Stomach smooth muscle (tissue), 2 donors: ENCODE measurements around the gene PREP.

Experiments
- H3K27ac ChIP-seq: one replicate; pipeline ENCODE4 v1.7.0; 2013; ENCODE audit warnings: mild to moderate bottlenecking, low read length, inconsistent platforms
- H3K27me3 ChIP-seq, 2 donors: one replicate each; pipeline ENCODE4 v1.7.0; 2013; ENCODE audit warnings: low read length in 2 of 2; ENCODE audit not compliant: insufficient read depth in 2 of 2, control insufficient read depth in 1 of 2
- H3K36me3 ChIP-seq, 2 donors: one replicate each; pipeline ENCODE4 v1.7.0; 2013; ENCODE audit warnings: low read length in 2 of 2; ENCODE audit not compliant: control insufficient read depth in 2 of 2, insufficient read depth in 2 of 2
- H3K4me1 ChIP-seq: one replicate; pipeline ENCODE4 v1.7.0; 2013; ENCODE audit warnings: low read length; ENCODE audit not compliant: control insufficient read depth, insufficient read depth
- H3K4me3 ChIP-seq, 2 donors: one replicate each; pipeline ENCODE4 v1.7.0; 2013; ENCODE audit warnings: low read length in 2 of 2
- H3K9ac ChIP-seq, 2 donors: one replicate each; pipeline ENCODE4 v1.7.0; 2013; ENCODE audit warnings: low read length in 2 of 2, mild to moderate bottlenecking in 1 of 2
- H3K9me3 ChIP-seq, 2 donors: one replicate each; pipeline ENCODE4 v1.7.0; 2013; ENCODE audit warnings: low read length in 2 of 2; ENCODE audit not compliant: control insufficient read depth in 2 of 2
- donor health status: healthy.
- donor health status: Pancreatic carcinoma.

PREP gene

DNA sequence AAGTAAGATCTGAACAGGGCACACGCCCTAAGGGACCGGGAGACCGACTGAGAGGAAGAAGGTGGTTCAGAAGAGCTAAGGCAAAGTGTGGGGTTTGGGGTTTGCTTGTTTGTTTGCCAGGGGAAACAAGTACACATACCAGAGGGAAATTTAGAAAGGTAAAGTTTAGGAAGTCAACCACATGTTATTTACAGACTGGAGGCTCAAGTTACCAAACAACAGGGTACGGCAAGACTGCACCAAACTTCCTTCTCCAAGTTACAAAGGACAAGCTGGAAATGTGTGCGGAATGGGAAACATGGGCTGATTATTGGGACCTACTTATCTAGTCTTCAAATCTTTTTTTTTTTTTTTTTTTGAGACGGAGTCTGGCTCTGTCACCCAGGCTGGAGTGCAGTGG, 11.2 kb downstream of the PREP start:
- Histone ChIP-seq H3K9ac (no peak overlapping the region), H3K4me1 (no peaks in the 10 kb centered on the region), H3K27me3 (no peaks in the 10 kb centered on the region), H3K27ac (no peak overlapping the region), H3K4me3 (no peak overlapping the region), H3K9me3 (no peaks in the 10 kb centered on the region), H3K36me3 (peaks cover 9 to 11% of the 10 kb centered on the region in 2 donors)

DNA sequence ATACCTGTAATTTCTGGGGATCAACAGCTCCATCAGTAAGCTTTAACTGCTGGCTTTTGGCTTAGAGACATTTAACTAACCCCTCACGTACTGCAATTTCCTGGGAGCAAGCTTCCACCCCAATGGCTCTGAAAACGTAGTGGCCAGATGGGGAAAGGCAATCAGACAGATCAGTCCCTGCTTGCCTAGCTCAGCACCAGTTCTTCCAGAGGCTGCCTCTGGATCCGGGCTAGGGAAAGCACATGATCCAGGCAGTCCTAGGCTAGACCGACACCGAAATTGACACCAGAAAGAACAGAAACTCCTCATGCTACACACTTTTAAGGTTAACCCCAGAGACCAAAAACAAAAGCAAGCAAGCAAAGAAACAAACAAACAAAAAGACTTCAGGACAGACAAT, 13.3 kb downstream of the PREP start:
- H3K27me3 ChIP-seq, result no peaks in the 10 kb centered on the region
- H3K36me3 ChIP-seq, result no peaks in the 10 kb centered on the region
- H3K27ac ChIP-seq, result no peak overlapping the region
- no peak overlapping the region for H3K9ac ChIP-seq
- no peaks in the 10 kb centered on the region for H3K9me3 ChIP-seq
- no peak overlapping the region for H3K4me3 ChIP-seq
- H3K4me1 ChIP-seq, result no peaks in the 10 kb centered on the region

DNA sequence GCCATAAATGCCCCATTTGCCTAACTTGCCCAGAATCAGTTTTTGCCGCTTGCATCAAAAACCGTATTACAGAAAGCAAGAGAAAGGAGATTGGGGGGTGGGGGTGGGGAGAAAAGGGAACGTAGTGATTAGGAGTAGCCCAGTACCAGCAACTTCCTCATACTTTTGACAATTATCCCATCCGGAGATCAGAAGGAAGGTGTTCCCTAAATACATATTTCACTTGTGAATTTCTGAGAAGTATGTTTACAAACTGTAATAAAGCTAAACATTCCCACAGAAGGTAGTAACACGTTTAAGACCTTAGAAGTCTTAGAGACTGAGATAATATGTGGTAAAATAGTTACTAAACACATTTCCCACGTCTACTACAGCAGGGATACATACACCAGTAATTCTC, 14.5 kb downstream of the PREP start:
- no peaks in the 10 kb centered on the region for H3K4me1 ChIP-seq
- H3K9ac ChIP-seq, result no peak overlapping the region
- H3K27me3 ChIP-seq, result no peaks in the 10 kb centered on the region
- H3K9me3 ChIP-seq, result no peaks in the 10 kb centered on the region
- H3K27ac ChIP-seq, result no peak overlapping the region
- H3K36me3 ChIP-seq, result peaks cover 0 to 2% of the 10 kb centered on the region in 2 donors
- H3K4me3 ChIP-seq, result no peak overlapping the region

DNA sequence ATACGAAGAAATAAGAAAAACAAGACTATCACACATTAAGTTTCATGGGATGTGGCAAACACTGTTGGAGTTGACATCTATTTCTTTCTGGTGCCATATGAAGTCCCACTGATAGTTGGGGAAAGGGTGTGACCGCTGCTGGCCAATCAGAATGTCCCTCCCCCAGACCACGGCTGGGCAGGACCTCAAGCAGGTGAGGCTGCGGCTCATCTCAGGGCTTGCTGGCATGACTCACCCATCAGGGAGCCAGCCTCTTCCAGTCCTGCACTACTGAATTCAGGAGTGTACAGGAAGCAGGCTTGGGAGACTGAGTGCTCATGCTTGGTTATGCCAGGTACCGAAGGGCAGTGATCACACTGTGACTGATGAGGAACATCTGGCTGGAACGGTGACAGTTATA, 18.9 kb downstream of the PREP start:
- Histone ChIP-seq H3K36me3 (peaks cover 0 to 2% of the 10 kb centered on the region in 2 donors), H3K4me3 (no peak overlapping the region), H3K27ac (no peak overlapping the region), H3K4me1 (peaks cover 4% of the 10 kb centered on the region), H3K9me3 (no peaks in the 10 kb centered on the region), H3K27me3 (no peaks in the 10 kb centered on the region), H3K9ac (no peak overlapping the region)

DNA sequence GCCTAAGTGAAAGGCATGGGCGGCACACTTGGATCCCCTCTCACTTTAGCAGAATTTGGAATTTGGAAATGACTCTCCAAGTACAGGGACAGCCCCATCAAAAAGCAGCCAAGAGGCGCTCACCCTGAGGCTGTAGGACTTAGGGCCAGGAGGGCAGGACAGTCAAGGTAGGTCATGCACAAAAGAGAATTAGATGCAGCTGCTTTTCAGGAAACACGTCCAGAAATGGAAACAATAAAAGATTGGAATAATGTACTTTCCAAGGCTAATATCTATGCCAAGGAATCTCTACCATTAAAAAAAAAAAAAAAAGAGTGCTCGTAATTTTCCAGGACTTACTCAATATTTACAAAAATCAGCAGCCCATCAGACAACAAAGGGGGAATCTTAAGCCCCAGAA, 19.9 kb downstream of the PREP start:
- Histone ChIP-seq H3K9ac (no peak overlapping the region), H3K9me3 (no peaks in the 10 kb centered on the region), H3K36me3 (peaks cover 0 to 2% of the 10 kb centered on the region in 2 donors), H3K4me3 (no peak overlapping the region), H3K27ac (no peak overlapping the region), H3K27me3 (no peaks in the 10 kb centered on the region), H3K4me1 (peaks cover 4% of the 10 kb centered on the region)

DNA sequence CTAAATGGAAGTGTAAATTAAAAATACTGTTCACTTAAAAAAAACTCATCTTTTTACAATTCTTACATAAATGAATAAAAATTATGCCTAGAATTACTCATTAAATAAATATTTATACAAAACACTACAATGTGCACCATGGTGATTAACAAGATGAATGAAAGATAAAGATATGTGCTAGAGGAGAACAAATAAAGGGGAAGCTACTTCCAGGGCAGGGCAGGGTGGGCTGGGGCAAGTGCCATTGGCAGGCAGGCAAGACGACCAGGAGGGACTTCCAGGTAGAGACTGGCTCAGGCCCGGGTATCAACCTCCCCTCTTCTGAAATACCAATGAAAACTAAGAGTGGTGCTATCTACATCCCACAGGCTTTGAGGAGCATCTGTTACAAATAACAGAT, 20.4 kb downstream of the PREP start:
- peaks cover 0 to 2% of the 10 kb centered on the region in 2 donors for H3K36me3 ChIP-seq
- H3K27me3 ChIP-seq, result no peaks in the 10 kb centered on the region
- H3K4me3 ChIP-seq, result no peak overlapping the region
- no peaks in the 10 kb centered on the region for H3K9me3 ChIP-seq
- H3K9ac ChIP-seq, result no peak overlapping the region
- peaks cover 4% of the 10 kb centered on the region for H3K4me1 ChIP-seq
- H3K27ac ChIP-seq, result no peak overlapping the region

DNA sequence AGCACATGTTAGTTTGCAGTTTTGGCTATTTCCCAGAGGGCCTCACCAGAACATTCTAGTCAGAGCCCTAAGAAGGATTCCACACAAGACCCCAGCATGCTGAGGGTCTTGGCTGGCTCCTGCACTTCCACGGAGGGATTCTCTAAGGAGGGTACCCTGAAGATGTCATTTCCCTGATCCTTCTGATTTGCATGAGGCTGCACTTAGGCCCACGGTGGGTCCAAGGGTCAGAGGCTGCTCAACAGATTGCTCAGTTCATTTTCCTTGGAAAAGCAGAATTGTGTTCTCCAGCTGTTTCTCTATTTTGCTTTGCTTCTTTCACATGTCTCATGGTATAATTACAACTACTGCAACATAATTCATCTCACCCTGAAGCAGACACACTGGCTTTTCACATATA, 22.2 kb downstream of the PREP start:
- H3K4me3 ChIP-seq, result no peak overlapping the region
- no peaks in the 10 kb centered on the region for H3K27me3 ChIP-seq
- H3K9me3 ChIP-seq, result no peaks in the 10 kb centered on the region
- H3K4me1 ChIP-seq, result peaks cover 4% of the 10 kb centered on the region
- H3K36me3 ChIP-seq, result peaks cover 4 to 5% of the 10 kb centered on the region in 2 donors
- H3K27ac ChIP-seq, result no peak overlapping the region
- no peak overlapping the region for H3K9ac ChIP-seq

DNA sequence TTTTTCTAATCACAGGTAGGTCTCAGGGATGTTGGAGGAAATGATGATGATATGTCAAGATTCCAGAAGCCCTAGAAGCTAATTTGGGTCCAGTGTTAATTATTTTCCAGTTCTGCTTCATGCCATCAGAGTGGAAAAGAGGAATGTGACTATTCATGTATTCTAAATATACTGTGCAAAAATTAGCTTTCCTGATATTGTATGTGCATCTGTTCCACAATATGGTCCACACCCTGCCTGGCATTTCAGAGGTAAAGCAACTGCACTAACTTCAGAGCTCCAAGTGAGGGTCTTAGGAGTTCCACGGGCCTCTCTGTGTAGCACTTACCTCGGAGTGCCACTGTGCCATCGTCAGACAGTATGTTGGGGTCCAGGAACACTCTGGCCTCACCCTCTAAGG, 27.1 kb downstream of the PREP start:
- no peak overlapping the region for H3K9ac ChIP-seq
- no peak overlapping the region for H3K27ac ChIP-seq
- no peaks in the 10 kb centered on the region for H3K4me1 ChIP-seq
- no peaks in the 10 kb centered on the region for H3K27me3 ChIP-seq
- peaks cover 19 to 20% of the 10 kb centered on the region in 2 donors for H3K36me3 ChIP-seq
- no peak overlapping the region for H3K4me3 ChIP-seq
- H3K9me3 ChIP-seq, result no peaks in the 10 kb centered on the region

DNA sequence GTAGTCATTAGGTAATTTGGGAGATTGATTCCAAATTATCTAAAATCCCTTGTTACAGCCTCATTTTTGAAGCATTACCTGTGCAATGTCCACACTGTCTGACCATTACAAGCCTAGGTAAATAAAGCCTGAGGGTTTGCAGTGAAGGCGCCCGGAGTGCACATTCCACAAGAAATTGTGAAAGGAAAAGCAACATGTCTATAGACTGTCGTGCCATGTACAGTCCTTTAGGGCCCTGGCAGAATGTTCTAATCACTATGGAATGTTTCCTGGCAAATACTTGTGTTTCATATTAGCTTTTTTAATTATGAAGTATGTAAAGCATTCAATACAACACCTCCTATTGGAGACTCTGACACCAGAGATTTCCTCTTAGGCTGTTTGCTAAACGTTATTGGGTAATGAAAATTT, 28.9 kb downstream of the PREP start:
- no peak overlapping the region for H3K4me3 ChIP-seq

DNA sequence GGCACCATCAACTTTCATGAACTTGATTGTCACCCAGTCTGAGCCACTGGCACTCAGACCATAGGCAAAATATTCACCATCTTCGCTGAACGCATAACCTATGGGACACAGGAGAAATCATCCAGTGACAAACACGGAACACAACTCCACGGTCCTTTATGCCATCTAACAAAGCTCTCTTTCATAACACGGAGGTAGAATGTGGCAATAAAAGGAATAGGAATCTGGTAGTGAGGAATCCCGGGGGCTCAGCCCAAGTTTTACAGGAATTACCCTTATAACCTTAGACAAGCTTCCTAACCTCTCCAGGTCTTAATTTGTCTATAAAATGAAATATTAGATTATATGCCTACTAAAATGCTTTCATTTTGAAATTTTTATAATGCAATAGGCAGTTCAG, 29.4 kb downstream of the PREP start:
- H3K27me3 ChIP-seq, result no peaks in the 10 kb centered on the region
- H3K27ac ChIP-seq, result no peak overlapping the region
- H3K4me1 ChIP-seq, result no peaks in the 10 kb centered on the region
- no peaks in the 10 kb centered on the region for H3K9me3 ChIP-seq
- no peak overlapping the region for H3K4me3 ChIP-seq
- H3K36me3 ChIP-seq, result peaks cover 20 to 23% of the 10 kb centered on the region in 2 donors
- H3K9ac ChIP-seq, result no peak overlapping the region

More for the DNA sequence above, 28.9 kb downstream of the PREP start:
- H3K4me1 ChIP-seq, result no peaks in the 10 kb centered on the region
- H3K9me3 ChIP-seq, result no peaks in the 10 kb centered on the region
- no peak overlapping the region for H3K9ac ChIP-seq
- peaks cover 19 to 20% of the 10 kb centered on the region in 2 donors for H3K36me3 ChIP-seq
- H3K27me3 ChIP-seq, result no peaks in the 10 kb centered on the region
- no peak overlapping the region for H3K27ac ChIP-seq

DNA sequence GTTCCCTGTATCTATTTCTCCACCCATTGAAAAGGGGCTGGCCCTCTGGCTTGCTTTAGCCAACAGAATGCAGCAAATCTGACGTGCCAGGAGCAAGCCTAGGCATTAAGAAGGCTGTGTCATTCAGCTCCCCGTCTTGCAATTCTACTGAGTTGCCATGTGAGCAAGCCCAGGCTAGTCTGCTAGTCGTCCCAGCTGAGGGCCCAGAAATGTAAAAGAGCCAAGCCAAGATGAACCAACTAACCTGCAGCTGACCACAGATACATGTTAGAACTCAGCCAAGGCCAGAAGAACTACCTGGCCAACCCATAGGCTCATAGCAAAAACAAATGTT, 30.1 kb downstream of the PREP start:
- H3K27ac ChIP-seq, result no peak overlapping the region
- H3K4me1 ChIP-seq, result no peaks in the 10 kb centered on the region
- H3K27me3 ChIP-seq, result no peaks in the 10 kb centered on the region
- H3K9me3 ChIP-seq, result no peaks in the 10 kb centered on the region
- H3K36me3 ChIP-seq, result peaks cover 22 to 23% of the 10 kb centered on the region in 2 donors
- no peak overlapping the region for H3K4me3 ChIP-seq
- H3K9ac ChIP-seq, result no peak overlapping the region
